Inflammatory macrophage treated with lipopolysaccharide for 1 hour (primary cell): ENCODE measurements around the gene ISG20L2.

Experiments used
- DNase-seq, 2 donors: peaks; one replicate each; pipeline ENCODE4 v3.0.0-alpha.2; 2020 to 2022

ISG20L2 gene

GRCh38 chr1:156740237-156740740 lies 11.7 kb upstream of the ISG20L2 start:
- no peak for DNase-seq

- no peak for DNase-seq
Observed at GRCh38 chr1:156738916-156739315, 10.3 kb upstream of the ISG20L2 start.

DNA sequence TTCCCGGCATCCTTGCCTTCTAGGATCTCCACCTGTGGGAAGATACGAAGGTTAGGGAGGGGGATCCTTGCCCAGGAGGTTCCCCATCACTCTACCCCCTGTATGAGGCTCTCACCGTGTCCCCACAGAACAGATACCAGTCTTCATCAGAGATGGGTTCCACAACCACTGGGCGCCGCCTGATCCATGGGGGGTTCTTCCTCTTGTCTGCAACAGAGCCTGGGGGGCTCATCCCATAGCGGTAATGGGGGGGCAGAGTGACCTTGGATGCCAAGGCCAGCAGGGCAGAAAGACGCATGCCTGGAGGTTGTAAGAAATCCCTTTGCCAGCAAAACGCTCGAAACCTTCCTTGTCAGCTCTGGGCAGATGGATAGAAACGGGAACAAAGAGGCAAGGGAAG lies 9.8 kb upstream of the ISG20L2 start:
- no peak for DNase-seq

GRCh38 chr1:156733989-156734584 lies 5.5 kb upstream of the ISG20L2 start:
- no peak for DNase-seq

DNA sequence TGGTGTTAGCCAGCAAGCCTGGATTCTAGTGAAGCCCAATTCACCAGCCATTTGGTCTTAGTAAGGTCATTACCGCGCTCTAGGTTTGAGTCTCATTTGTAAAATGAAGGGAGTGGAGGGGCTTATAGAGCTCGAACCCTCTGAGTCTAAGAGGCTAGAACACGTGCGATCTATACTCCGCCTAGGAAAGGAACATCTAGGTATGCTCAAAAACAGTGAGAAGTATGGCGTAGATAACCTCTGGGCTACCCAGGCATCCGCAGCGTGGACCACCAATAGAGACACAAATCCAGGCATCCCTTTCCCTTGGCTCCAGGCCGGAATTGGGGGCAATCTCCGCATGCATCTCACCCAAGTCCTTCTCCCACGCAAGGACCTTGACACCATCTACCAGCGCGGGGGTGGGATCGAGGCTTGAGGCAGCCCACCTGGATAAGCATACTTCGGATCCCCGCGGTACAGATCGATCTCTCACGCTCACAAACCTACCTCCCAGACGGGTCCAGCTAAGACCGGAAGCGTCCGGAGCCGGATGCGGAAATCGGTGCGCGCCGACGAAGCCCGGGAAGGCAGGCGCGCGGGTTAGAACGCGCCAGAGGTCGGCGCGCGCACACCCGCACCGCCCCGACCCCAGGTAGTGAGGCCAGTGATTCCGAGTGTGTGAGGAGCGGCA lies 504 bp downstream of the ISG20L2 start, which contains the start of gene METTL25B:
TSS of gene METTL25B (plus strand) at position 544 of the 673 bp plus-strand sequence. CDS start 636 bp downstream, outside the sequence.
- DNase-seq = peak in 1 of 2 donors; percentile 75

- no peak for DNase-seq
Observed at GRCh38 chr1:156727492-156727891, 1.1 kb downstream of the ISG20L2 start.

- peak; percentile 60 to 79 for DNase-seq
Observed at GRCh38 chr1:156726549-156727226, 1.9 kb downstream of the ISG20L2 start.

DNA sequence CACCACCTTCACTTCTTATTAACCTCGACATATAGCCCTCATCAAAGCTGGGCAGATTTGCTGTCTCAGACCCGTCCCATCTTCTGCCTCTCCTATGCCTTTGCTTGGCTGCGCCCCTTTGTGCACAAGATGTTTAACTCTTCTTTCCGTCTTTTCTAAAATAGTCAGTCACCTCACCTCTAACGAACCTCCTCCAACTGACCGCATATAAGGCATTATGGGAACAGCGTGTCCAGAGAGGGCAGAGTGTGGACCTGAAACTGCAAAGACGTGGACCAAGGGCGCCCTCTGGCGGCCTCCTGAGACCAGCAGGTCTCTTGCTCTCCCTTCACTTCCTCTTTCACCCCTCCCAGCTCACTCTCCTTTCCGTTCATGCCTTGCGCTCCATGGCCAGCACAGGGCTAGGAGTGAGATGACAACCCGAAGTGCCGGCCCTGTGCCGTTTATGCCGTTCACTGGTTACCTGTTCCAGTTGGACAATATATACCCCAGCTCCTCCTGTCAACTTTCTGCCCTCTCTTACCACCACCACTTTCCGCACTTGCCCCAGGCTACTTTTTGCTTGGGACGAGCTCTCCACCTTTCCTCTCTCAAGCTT lies 2.8 kb downstream of the ISG20L2 start:
- peak; percentile 74 to 94 for DNase-seq

DNA sequence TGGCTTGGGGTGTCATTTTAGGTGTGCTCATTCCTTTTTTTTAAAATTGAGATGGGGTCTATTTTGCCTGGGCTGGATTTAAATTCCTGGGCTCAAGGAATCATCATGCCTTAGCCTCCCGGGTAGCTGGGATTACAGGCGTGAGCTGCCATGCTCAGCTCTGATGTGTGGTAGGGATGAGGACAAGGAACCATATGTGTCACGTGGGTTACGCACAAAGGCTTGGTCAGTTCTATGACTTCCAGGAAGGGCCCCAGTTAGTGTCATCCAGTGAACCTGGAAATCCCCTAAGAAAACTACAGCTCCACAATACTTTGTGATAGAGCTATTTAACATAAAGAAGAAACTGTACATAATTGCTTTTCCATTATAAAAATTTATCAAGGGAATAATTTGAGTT lies 7.0 kb downstream of the ISG20L2 start:
- no peak for DNase-seq

GRCh38 chr1:156721131-156721530 lies 7.4 kb downstream of the ISG20L2 start:
- no peak for DNase-seq

DNA sequence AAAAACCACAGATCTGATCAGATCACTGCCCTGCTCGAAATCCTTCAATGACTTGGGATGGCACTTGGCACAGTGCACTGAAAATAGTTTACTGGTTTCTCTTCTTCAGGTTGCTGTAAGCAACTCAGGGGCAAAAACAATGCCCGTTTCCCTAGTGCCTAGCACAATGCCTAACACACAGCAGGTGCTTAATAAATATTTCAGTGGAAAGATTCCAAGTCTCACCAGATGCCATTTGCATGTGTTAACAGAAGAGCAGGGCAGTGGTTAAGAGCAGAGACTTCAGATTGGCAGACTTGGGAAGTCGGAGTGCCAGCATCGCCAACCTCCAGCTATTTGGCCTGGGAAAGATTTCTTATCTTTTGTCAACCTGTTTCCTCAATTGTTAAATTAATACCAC lies 11.2 kb downstream of the ISG20L2 start:
- no peak for DNase-seq

- DNase-seq = no peak
Observed at GRCh38 chr1:156714830-156715229, 13.7 kb downstream of the ISG20L2 start.

- no peak for DNase-seq
Observed at GRCh38 chr1:156712626-156713025, 15.9 kb downstream of the ISG20L2 start.

DNA sequence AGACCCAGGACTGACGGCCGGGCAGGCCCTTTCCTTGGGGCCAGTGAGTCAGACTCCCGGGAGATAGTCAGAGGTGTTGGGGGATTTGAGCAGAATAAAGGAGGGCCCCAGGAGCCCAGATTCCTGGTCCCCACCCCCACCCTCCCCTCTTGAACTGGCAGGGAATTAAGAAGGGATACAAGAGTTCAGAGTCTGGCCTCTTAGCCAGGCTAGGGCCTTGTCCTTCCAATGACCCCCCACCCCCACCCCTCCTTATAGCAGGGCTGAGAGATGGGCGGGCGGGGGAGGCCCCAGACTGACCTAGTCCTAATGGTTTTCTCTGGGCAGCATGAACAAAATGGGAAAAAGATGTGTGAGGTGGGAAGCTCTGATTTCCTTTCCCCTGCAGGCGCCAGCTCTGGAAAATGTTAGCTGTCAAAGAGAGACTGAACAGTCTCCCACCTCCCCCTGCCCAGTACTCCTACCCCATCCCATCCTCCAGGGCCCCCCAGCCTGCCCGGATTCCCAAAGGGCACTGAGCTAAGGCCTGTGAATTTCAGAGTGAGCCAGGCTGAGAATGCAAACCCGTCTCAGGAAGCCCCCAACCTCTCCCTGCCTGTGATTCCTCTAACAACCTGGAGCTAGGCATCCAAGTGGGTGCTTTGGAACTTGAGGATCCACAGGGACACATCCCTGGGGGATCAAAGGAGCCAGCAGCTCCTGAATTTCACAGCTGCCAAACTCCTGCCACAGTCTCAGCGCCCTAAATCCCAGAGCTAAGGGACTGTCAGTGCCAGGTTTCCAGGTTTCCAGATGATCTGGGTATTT lies 17.4 kb downstream of the ISG20L2 start:
- DNase-seq = no peak

- DNase-seq = no peak
Observed at GRCh38 chr1:156709757-156710489, 18.6 kb downstream of the ISG20L2 start.

DNA sequence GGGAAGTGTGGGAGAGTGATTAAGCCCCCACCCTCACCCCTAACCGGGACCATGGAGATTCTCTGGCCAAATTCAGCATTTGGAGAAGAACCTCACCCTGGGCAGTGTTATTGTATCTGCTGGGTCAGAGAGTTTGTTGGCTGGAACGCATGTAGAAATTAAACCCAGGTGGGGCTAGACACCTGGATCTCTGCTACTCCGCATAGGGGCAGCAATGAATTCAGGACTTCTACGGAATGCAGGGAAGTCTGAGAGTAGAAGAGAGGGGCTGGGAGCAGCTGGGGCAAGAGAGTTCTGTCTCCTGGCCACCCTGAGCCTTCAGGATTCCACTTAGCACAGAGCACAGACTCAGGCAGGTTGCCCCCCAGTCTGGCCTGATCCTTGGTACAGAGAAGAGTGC lies 19.5 kb downstream of the ISG20L2 start:
- DNase-seq = no peak

GRCh38 chr1:156708218-156708661 lies 20.3 kb downstream of the ISG20L2 start:
- no peak for DNase-seq

GRCh38 chr1:156707417-156708217 lies 20.9 kb downstream of the ISG20L2 start:
- no peak for DNase-seq

DNA sequence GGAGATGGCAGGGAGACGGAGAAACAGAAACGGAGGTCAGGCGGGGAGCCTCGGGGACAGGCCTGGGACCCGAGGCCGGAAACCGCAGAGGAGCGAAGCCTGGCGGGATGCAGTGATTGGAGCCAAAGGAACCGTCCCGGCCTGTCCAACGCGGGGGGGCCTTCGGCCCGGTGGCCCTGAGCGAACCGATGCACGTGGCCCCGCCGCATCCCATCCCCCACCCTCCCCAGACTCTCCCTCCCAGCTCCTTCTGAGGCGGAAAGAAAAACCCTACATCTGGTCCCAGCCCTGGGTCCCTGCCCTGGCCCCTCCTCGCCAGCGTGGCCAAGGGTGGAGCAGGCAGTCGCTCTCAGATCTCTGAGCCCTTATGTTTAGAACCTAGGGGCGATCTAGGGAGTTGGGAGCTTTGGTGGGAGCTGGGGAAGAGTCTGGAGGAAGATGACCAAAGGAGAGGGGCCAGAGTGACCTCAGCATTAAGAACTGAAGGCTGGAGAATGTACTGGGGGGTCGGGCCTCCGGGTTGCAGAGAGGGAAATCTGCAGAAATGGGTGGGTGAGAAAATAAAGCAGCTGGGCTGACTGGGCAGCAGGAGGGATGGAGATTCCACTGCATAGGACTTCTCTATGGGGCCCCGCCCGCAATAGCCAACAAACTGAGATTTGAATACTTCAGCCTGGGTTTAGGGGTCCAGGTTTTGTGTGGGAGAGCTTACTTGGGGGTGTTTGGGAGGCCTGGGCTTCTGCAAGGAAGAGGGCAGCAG lies 21.7 kb downstream of the ISG20L2 start:
- no peak for DNase-seq
